Heart left ventricle (tissue), 13 donors: ENCODE measurements around the gene MACROH2A1.

Experiments used
- CTCF ChIP-seq, 12 donors: fragments of 200-600 bp; sonication (generic) in 4 of 12; IDR thresholded peaks; one replicate each; pipeline versions ENCODE4 v1.5.0 to v1.8.0; 2018 to 2022; ENCODE audit warnings: antibody characterized with exemption in 12 of 12, mild to moderate bottlenecking in 5 of 12
- POLR2A ChIP-seq, 2 donors: fragments of 450-650 bp; IDR thresholded peaks; one replicate each; pipeline ENCODE4 v1.6.1; 2017; ENCODE audit warnings: antibody characterized with exemption in 2 of 2, mild to moderate bottlenecking in 2 of 2, moderate library complexity in 2 of 2
- donor health status: ischemic (EF 13 %, LVEDD 7.1; RV severe dilation, severe dysfunction).
- donor health status: DM: no; HTN: yes; CAD: no.
- donor health status: DM: no; HTN: no; CAD: no.
- donor health status: ischemic (EF 25% LVEDD 6.9; RV normal size, moderate dysfunction).
- donor health status: ischemic (EF 25% LVEDD 5.7; RV mildly dilated, moderate dysfunction).
- donor health status: ischemic (EF 35%, LVEDD 5.7; RV mildly dilated, moderate dysfunction).
- donor health status: nonischemic (EF 11% LVEDD 7.7; RV severe dilation, severe dysfunction).
- donor health status: DM: yes; HTN: yes; CAD: no.
- donor health status: PGD.
- donor health status: ischemic (EF 29% LVEDD 5.4; RV normal size, mild dysfunction).
- donor health status: nonischemic (EF 23%, LVEDD 6.1; RV moderate dilation, normal function).

GRCh38 chr5:135343413-135343812, 55.6 kb downstream of the MACROH2A1 start:
- no peak for TF ChIP-seq CTCF (IDR thresholded peaks at IDR 0.05)
- TF ChIP-seq POLR2A (IDR thresholded peaks at IDR 0.05) = no peak
